ENCODE results near the gene IRAK1BP1. TPM values are rescaled to one million over a fixed set of nuclear protein-coding genes. Genes with fewer than 3 reads are reported as not detected.
A peak's percentile ranks its signal among the peaks of the same experiment; 100 is the strongest.

IRAK1BP1 gene
- total and polyA plus RNA-seq, 3 donors from 2014 or later: 10.8 to 16.1 (median 16.0) TPM

GRCh38 chr6:78896227-78896626 lies 28.9 kb downstream of the IRAK1BP1 start:
- intact Hi-C loops (cut with DNase I; ENCODE audit: low total_unique reads): no loop called here
- no peak overlapping the region for H3K4me3 ChIP-seq
- no peaks in the 10 kb centered on the region for H3K9me3 ChIP-seq
- TF ChIP-seq POLR2A (IDR thresholded peaks at IDR 0.05) (no peak), CTCF (IDR thresholded peaks at IDR 0.05) (no peak)
- no peaks in the 10 kb centered on the region for H3K36me3 ChIP-seq (ENCODE audit: low read depth, missing control alignments)
- H3K4me1 ChIP-seq: no peaks in the 10 kb centered on the region
- DNase-seq: no peak
- H3K27ac ChIP-seq: no peak overlapping the region
- H3K27me3 ChIP-seq: no peaks in the 10 kb centered on the region
- WGBS, 2 donors: 84 to 85% methylated on average over 2 of the region's 2 CpGs

- no peak for DNase-seq
- H3K4me1 ChIP-seq: peaks cover 12% of the 10 kb centered on the region
- no peak for TF ChIP-seq CTCF (IDR thresholded peaks at IDR 0.05)
- TF ChIP-seq POLR2A (IDR thresholded peaks at IDR 0.05): no peak
- no peak overlapping the region for H3K4me3 ChIP-seq
- no peaks in the 10 kb centered on the region for H3K36me3 ChIP-seq (ENCODE audit: low read depth, missing control alignments)
- H3K9me3 ChIP-seq: no peaks in the 10 kb centered on the region
- intact Hi-C loops (cut with DNase I; ENCODE audit: low total_unique reads): no loop called here
- no peak overlapping the region for H3K27ac ChIP-seq
- 80 to 82% methylated on average over 2 of the region's 2 CpGs for WGBS, 2 donors
- H3K27me3 ChIP-seq: no peaks in the 10 kb centered on the region
These were observed 41.3 kb downstream of the IRAK1BP1 start for GRCh38 chr6:78908621-78909020.

GRCh38 chr6:78909391-78909790 lies 42.0 kb downstream of the IRAK1BP1 start:
- no peaks in the 10 kb centered on the region for H3K36me3 ChIP-seq (ENCODE audit: low read depth, missing control alignments)
- intact Hi-C loops (cut with DNase I; ENCODE audit: low total_unique reads): no loop called here
- no peak for DNase-seq
- no peak overlapping the region for H3K27ac ChIP-seq
- H3K4me3 ChIP-seq: no peak overlapping the region
- no peaks in the 10 kb centered on the region for H3K27me3 ChIP-seq
- H3K9me3 ChIP-seq: no peaks in the 10 kb centered on the region
- TF ChIP-seq POLR2A (IDR thresholded peaks at IDR 0.05): no peak
- no peak for TF ChIP-seq CTCF (IDR thresholded peaks at IDR 0.05)
- H3K4me1 ChIP-seq: peaks cover 12% of the 10 kb centered on the region
- 60 to 63% methylated on average over 3 of the region's 3 CpGs for WGBS, 2 donors

- DNase-seq: no peak
- Histone ChIP-seq H3K36me3 (ENCODE audit: low read depth, missing control alignments) (no peaks in the 10 kb centered on the region), H3K27me3 (no peaks in the 10 kb centered on the region), H3K9me3 (no peaks in the 10 kb centered on the region), H3K4me3 (peak overlapping the region; percentile 44 to 62), H3K27ac (no peak overlapping the region), H3K4me1 (peaks cover 12% of the 10 kb centered on the region)
- no peak for TF ChIP-seq POLR2A (IDR thresholded peaks at IDR 0.05)
- no peak for TF ChIP-seq CTCF (IDR thresholded peaks at IDR 0.05)
- 50 to 64% methylated on average over 10 of the region's 10 CpGs for WGBS, 2 donors
- intact Hi-C loops (cut with DNase I; ENCODE audit: low total_unique reads): no loop called here
These were observed 42.7 kb downstream of the IRAK1BP1 start for GRCh38 chr6:78910010-78910409.

- Histone ChIP-seq H3K9me3 (no peaks in the 10 kb centered on the region), H3K4me3 (peak overlapping the region; percentile 44 to 62), H3K27ac (peak overlapping the region; percentile 16 to 36), H3K4me1 (peaks cover 12% of the 10 kb centered on the region), H3K36me3 (ENCODE audit: low read depth, missing control alignments) (no peaks in the 10 kb centered on the region), H3K27me3 (no peaks in the 10 kb centered on the region)
- peak; percentile 64 for DNase-seq
- TF ChIP-seq POLR2A (IDR thresholded peaks at IDR 0.05) (no peak), CTCF (IDR thresholded peaks at IDR 0.05) (no peak)
- WGBS, 2 donors: 2% methylated on average over 16 to 47 of the region's 49 CpGs
- intact Hi-C loops (cut with DNase I; ENCODE audit: low total_unique reads): no loop called here
These were observed 43.3 kb downstream of the IRAK1BP1 start for GRCh38 chr6:78910591-78911171.

All from testis (tissue), 3 donors.